Neural cell (in vitro differentiated cells): ENCODE data around the gene MBD4. TPM values are rescaled to one million over a fixed set of nuclear protein-coding genes. Genes with fewer than 3 reads are reported as not detected.
"Not testable (repeated sequence)": the region's sequence is repeated elsewhere in the genome, so short reads cannot be mapped to it uniquely, and the experiment has no call there.

ENCODE experiments used
- H2AFZ ChIP-seq: fragments of 200-600, 300-800 bp; sonication (generic), shearing (Covaris generic); 2 replicates; pipeline ENCODE4 v1.6.0; 2014; ENCODE audit warnings: low read depth, mild to moderate bottlenecking, antibody characterized with exemption, low read length, moderate library complexity
- H3F3A ChIP-seq: fragments of 200-600 bp; shearing (Covaris generic); 2 replicates; pipeline ENCODE4 v1.6.1; 2016; ENCODE audit warnings: mild to moderate bottlenecking, moderate library complexity, mixed read lengths, antibody characterized with exemption, low read length; ENCODE audit not compliant: insufficient read depth, poor library complexity, severe bottlenecking
- H3K27ac ChIP-seq: fragments of 200-600, 300-800 bp; sonication (generic), shearing (Covaris generic); 2 replicates; pipeline ENCODE4 v1.5.1; 2014; ENCODE audit warnings: mild to moderate bottlenecking, low read length, moderate library complexity
- H3K27me3 ChIP-seq: fragments of 300-800, 200-600 bp; sonication (generic), shearing (Covaris generic); 2 replicates; pipeline ENCODE4 v1.6.0; 2014; ENCODE audit warnings: mild to moderate bottlenecking, low read depth, low read length, moderate library complexity; ENCODE audit not compliant: insufficient read depth
- H3K36me3 ChIP-seq: fragments of 300-800, 200-600 bp; sonication (generic), shearing (Covaris generic); 2 replicates; pipeline ENCODE4 v1.5.1; 2014; ENCODE audit warnings: mild to moderate bottlenecking, antibody characterized with exemption, low read length, moderate library complexity; ENCODE audit not compliant: insufficient read depth
- H3K4me2 ChIP-seq: fragments of 300-800, 200-600 bp; sonication (generic), shearing (Covaris generic); 2 replicates; pipeline ENCODE4 v1.6.0; 2014; ENCODE audit warnings: mild to moderate bottlenecking, low read length
- H3K4me3 ChIP-seq: fragments of 300-800, 200-600 bp; sonication (generic), shearing (Covaris generic); 2 replicates; pipeline ENCODE4 v1.5.1; 2014; ENCODE audit warnings: mild to moderate bottlenecking, low read length, moderate library complexity
- H3K79me2 ChIP-seq: fragments of 200-600 bp; shearing (Covaris generic); replicated peaks from 2 replicates; pipeline ENCODE4 v1.6.0; 2014; ENCODE audit warnings: mild to moderate bottlenecking, low read length, moderate library complexity; ENCODE audit not compliant: insufficient read depth
- H3K9ac ChIP-seq: fragments of 300-800, 200-600 bp; sonication (generic), shearing (Covaris generic); 2 replicates; pipeline ENCODE4 v1.6.1; 2016; ENCODE audit warnings: mild to moderate bottlenecking, low read length, mixed read lengths
- H3K9me2 ChIP-seq: fragments of 200-600 bp; shearing (Covaris generic); 2 replicates; pipeline ENCODE4 v1.6.1; 2016; ENCODE audit warnings: mild to moderate bottlenecking, low read length, mixed read lengths; ENCODE audit not compliant: insufficient read depth
- H3K9me3 ChIP-seq: fragments of 200-600, 300-800 bp; sonication (generic), shearing (Covaris generic); 2 replicates; pipeline ENCODE4 v1.6.1; 2016; ENCODE audit warnings: mild to moderate bottlenecking, mixed run types, low read length, moderate library complexity, mixed read lengths
- H4K20me1 ChIP-seq: fragments of 200-600 bp; shearing (Covaris generic); 2 replicates; pipeline ENCODE4 v1.6.1; 2016; ENCODE audit warnings: mild to moderate bottlenecking, mixed run types; ENCODE audit not compliant: insufficient read depth
- EP300 ChIP-seq: fragments of 450-650 bp; conservative IDR thresholded peaks from 2 replicates; pipeline ENCODE4 v1.6.1; 2014; ENCODE audit warnings: antibody characterized with exemption, mild to moderate bottlenecking, moderate library complexity; ENCODE audit not compliant: poor library complexity, severe bottlenecking
- EZH2 ChIP-seq: fragments of 200-600, 300-800 bp; shearing (Covaris generic), sonication (generic); IDR thresholded peaks from 2 replicates; pipeline ENCODE4 v1.6.1; 2014; ENCODE audit warnings: antibody characterized with exemption, low read length, borderline replicate concordance, mild to moderate bottlenecking; ENCODE audit not compliant: insufficient read depth, poor library complexity, severe bottlenecking
- MXI1 ChIP-seq: fragments of 450-650 bp; conservative IDR thresholded peaks from 2 replicates; pipeline ENCODE4 v1.6.1; 2014; ENCODE audit warnings: antibody characterized with exemption, mild to moderate bottlenecking; ENCODE audit not compliant: poor library complexity, severe bottlenecking
- POLR2AphosphoS5 ChIP-seq: IDR thresholded peaks from 2 replicates; pipeline ENCODE4 v1.6.1; 2012
- RAD21 ChIP-seq: fragments of 450-650 bp; conservative IDR thresholded peaks from 2 replicates; pipeline ENCODE4 v1.6.1; 2014; ENCODE audit warnings: antibody characterized with exemption, mild to moderate bottlenecking, moderate library complexity
- SMC3 ChIP-seq: fragments of 450-650 bp; conservative IDR thresholded peaks from 2 replicates; pipeline ENCODE4 v1.6.1; 2014; ENCODE audit warnings: antibody characterized with exemption, mild to moderate bottlenecking, moderate library complexity; ENCODE audit not compliant: poor library complexity
- TAF1 ChIP-seq: IDR thresholded peaks from 2 replicates; pipeline ENCODE4 v1.6.1; 2012; ENCODE audit warnings: low read depth
- polyA minus RNA-seq: library from RNA; depleted of rRNA, polyadenylated mRNA; stranded (reverse); fragments of >200 nt; gene quantifications from 2 replicates; pipeline ENCODE4 v1.2.3, GENCODE V29; 2014
- polyA plus RNA-seq: library from polyadenylated mRNA; depleted of rRNA; stranded (reverse); fragments of >200 nt; gene quantifications from 2 replicates; pipeline ENCODE4 v1.2.3, GENCODE V29; 2014
- TF ChIP-seq, protein P1 (sequence below): IDR thresholded peaks from 2 replicates; pipeline ENCODE4 v1.6.1; 2012; ENCODE audit warnings: borderline replicate concordance
- TF ChIP-seq, protein P2 (sequence below): fragments of 450-650 bp; IDR thresholded peaks from 2 replicates; pipeline ENCODE4 v1.5.1; 2014; ENCODE audit warnings: antibody characterized with exemption, mild to moderate bottlenecking, moderate library complexity; ENCODE audit not compliant: poor library complexity, severe bottlenecking

Gene MBD4
- polyA plus RNA-seq (48.9 and 50.0 TPM in 2 replicates), polyA minus RNA-seq (24.3 and 31.4 TPM in 2 replicates)

DNA sequence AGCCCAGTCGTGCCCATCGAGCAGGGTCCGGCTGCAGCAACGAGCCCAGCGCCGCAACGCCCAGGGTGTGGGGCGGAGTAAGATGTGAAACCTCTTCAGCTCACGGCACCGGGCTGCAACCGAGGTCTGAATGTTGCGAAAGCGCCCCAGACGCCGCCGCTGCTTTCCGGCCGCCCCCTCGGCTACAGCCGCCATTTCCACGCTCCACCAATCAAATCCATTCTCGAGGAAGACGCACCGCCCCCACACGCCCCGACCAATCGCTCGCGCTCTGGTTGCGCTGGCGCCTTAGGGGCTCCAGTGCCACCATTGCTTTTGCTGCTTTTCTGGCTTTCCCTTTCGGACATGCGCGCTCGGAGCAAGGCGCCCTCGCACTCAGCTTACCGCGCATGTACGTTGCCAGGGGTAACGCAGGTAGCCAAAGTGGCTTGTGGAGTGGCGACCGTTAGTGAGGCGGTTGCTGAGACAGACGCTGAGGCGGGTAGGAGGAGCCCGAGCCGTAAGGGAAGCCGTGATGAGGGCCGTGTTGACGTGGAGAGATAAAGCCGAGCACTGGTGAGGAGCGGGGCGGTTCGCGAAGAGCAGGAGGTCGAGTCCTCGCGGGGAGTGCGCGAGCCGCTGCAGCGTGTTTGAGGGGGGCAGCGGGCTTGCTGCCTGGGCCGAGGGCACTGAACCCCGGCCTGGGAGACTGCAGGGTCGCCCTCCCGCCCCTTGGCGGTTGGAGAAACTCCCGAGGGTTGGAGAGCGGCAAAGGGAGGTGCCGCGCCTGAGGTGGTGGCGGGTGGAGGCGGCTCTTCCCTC lies at the start of gene MBD4, which contains the start of gene IFT122:
TSS of gene MBD4 (minus strand) at position 132 of the 801 bp plus-strand sequence. CDS start at position 17, 115 bp downstream.
TSS of gene IFT122 (plus strand) at position 408 of the 801 bp plus-strand sequence. CDS start at position 515, 107 bp downstream.
- Histone ChIP-seq H4K20me1 (no peaks in the 10 kb centered on the region), H3K27me3 (no peaks in the 10 kb centered on the region), H3K27ac (peak within 1 kb of the TSS; percentile 90), H3K36me3 (peaks cover 4% of the 10 kb centered on the region), H3K79me2 (peaks cover 24% of the 10 kb centered on the region), H3F3A (no peaks in the 10 kb centered on the region), H2AFZ (peak within 1 kb of the TSS; percentile 89), H3K9me2 (no peaks in the 10 kb centered on the region), H3K4me2 (peak within 1 kb of the TSS; percentile 74), H3K9me3 (no peaks in the 10 kb centered on the region), H3K9ac (peak within 1 kb of the TSS; percentile 89), H3K4me3 (peak within 1 kb of the TSS; percentile 88)
- peak; percentile 67 for TF ChIP-seq EP300
- peak; percentile 43 for TF ChIP-seq SMC3
- TF ChIP-seq POLR2AphosphoS5: peak; percentile 73
- TF ChIP-seq, protein P1, sequence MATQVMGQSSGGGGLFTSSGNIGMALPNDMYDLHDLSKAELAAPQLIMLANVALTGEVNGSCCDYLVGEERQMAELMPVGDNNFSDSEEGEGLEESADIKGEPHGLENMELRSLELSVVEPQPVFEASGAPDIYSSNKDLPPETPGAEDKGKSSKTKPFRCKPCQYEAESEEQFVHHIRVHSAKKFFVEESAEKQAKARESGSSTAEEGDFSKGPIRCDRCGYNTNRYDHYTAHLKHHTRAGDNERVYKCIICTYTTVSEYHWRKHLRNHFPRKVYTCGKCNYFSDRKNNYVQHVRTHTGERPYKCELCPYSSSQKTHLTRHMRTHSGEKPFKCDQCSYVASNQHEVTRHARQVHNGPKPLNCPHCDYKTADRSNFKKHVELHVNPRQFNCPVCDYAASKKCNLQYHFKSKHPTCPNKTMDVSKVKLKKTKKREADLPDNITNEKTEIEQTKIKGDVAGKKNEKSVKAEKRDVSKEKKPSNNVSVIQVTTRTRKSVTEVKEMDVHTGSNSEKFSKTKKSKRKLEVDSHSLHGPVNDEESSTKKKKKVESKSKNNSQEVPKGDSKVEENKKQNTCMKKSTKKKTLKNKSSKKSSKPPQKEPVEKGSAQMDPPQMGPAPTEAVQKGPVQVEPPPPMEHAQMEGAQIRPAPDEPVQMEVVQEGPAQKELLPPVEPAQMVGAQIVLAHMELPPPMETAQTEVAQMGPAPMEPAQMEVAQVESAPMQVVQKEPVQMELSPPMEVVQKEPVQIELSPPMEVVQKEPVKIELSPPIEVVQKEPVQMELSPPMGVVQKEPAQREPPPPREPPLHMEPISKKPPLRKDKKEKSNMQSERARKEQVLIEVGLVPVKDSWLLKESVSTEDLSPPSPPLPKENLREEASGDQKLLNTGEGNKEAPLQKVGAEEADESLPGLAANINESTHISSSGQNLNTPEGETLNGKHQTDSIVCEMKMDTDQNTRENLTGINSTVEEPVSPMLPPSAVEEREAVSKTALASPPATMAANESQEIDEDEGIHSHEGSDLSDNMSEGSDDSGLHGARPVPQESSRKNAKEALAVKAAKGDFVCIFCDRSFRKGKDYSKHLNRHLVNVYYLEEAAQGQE: peak; percentile 33
- TF ChIP-seq RAD21: peak; percentile 32
- TF ChIP-seq MXI1: peak; percentile 89
- TF ChIP-seq, protein P2, sequence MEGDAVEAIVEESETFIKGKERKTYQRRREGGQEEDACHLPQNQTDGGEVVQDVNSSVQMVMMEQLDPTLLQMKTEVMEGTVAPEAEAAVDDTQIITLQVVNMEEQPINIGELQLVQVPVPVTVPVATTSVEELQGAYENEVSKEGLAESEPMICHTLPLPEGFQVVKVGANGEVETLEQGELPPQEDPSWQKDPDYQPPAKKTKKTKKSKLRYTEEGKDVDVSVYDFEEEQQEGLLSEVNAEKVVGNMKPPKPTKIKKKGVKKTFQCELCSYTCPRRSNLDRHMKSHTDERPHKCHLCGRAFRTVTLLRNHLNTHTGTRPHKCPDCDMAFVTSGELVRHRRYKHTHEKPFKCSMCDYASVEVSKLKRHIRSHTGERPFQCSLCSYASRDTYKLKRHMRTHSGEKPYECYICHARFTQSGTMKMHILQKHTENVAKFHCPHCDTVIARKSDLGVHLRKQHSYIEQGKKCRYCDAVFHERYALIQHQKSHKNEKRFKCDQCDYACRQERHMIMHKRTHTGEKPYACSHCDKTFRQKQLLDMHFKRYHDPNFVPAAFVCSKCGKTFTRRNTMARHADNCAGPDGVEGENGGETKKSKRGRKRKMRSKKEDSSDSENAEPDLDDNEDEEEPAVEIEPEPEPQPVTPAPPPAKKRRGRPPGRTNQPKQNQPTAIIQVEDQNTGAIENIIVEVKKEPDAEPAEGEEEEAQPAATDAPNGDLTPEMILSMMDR: peak; percentile 39
- TF ChIP-seq EZH2: no peak
- peak; percentile 24 for TF ChIP-seq TAF1

DNA sequence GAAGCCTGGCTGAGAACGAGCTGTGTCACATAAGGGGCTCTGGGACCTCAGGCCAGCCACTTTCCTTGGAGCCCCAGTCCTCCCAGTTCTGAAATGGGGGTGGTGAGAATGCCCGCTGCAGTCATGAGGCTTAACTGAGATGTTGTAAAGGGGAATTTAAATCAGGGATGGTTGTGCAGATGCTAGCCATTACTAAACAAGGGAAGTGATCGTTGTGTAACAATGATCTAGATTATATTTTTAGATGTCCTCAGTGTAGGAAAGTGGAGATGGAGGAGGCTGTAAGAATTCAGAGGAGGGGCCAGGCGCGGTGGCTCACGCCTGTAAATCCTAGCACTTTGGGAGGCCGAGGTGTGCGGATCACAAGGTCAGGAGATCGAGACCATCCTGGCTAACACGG lies 49.5 kb upstream of the MBD4 start:
- not testable (repeated sequence) for H3K27me3 ChIP-seq, H4K20me1 ChIP-seq, H3K79me2 ChIP-seq, H3K4me2 ChIP-seq, H3K9ac ChIP-seq, H2AFZ ChIP-seq, H3K9me2 ChIP-seq, H3K9me3 ChIP-seq, H3K27ac ChIP-seq, H3F3A ChIP-seq, H3K4me3 ChIP-seq, H3K36me3 ChIP-seq

DNA sequence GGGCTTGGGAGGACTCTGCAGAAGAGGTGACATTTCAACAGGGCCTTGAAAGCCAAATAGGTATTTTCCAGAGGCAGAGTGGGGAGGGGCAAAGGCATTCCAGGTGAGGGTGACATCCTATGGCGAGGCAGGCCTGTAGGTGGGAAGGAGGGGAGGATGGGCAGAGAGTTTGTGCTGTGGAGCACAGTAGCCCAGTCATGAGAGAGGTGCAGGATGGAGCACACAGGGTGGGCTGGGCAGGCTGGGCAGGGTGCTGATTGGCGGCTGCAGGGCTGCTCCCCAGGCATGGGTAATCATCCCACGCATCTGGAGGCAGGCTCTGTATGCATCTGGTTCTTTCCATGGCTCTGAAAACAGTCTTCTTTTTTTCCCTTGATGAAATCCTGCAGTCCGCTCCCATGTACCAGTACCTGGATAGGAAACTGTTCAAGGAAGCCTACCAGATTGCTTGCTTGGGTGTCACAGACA lies 48.2 kb upstream of the MBD4 start:
- H3K79me2 ChIP-seq, H3K9me3 ChIP-seq, H3K9me2 ChIP-seq, H3K36me3 ChIP-seq, H3K4me2 ChIP-seq, H3K27ac ChIP-seq, H3K4me3 ChIP-seq, H4K20me1 ChIP-seq, H3K27me3 ChIP-seq, H3F3A ChIP-seq, H2AFZ ChIP-seq, H3K9ac ChIP-seq: not testable (repeated sequence)
